Mesothelial cell of epicardium (in vitro differentiated cells): ENCODE measurements around the gene PRPF38A. TPM values are rescaled to one million over a fixed set of nuclear protein-coding genes. Genes with fewer than 3 reads are reported as not detected.

Source experiments
- DNase-seq, 2 experiments: peaks; one replicate each; pipeline ENCODE4 v3.0.0; 2021; ENCODE audit warnings: low spot score in 2 of 2; ENCODE audit not compliant: unreplicated experiment in 2 of 2
- H3K27ac Mint-ChIP-seq: 2 replicates; pipeline ENCODE4 v1.8.0; 2021; ENCODE audit warnings: mixed read lengths
- H3K27me3 Mint-ChIP-seq: 2 replicates; pipeline ENCODE4 v1.8.0; 2021; ENCODE audit warnings: low read depth, mixed read lengths
- H3K36me3 Mint-ChIP-seq: 2 replicates; pipeline ENCODE4 v1.8.0; 2021; ENCODE audit warnings: mixed read lengths
- H3K4me1 Mint-ChIP-seq: 2 replicates; pipeline ENCODE4 v1.8.0; 2021; ENCODE audit warnings: mixed read lengths
- H3K4me3 Mint-ChIP-seq: 2 replicates; pipeline ENCODE4 v1.8.0; 2021; ENCODE audit warnings: mild to moderate bottlenecking, moderate library complexity, mixed read lengths
- H3K9me3 Mint-ChIP-seq: 2 replicates; pipeline ENCODE4 v1.8.0; 2021; ENCODE audit warnings: mixed read lengths
- total RNA-seq: library from RNA; stranded (reverse); gene quantifications from 3 replicates; pipeline ENCODE4 v1.2.1, GENCODE V29; 2021
- TF ChIP-seq, protein P1 (sequence below): fragments of 200-600 bp; sonication (generic); IDR thresholded peaks from one replicate; pipeline ENCODE4 v1.5.0; 2021; ENCODE audit warnings: antibody characterized with exemption; ENCODE audit not compliant: unreplicated experiment

Gene PRPF38A
- total RNA-seq, 1 donor from 2014 or later: 55.9 TPM

DNA sequence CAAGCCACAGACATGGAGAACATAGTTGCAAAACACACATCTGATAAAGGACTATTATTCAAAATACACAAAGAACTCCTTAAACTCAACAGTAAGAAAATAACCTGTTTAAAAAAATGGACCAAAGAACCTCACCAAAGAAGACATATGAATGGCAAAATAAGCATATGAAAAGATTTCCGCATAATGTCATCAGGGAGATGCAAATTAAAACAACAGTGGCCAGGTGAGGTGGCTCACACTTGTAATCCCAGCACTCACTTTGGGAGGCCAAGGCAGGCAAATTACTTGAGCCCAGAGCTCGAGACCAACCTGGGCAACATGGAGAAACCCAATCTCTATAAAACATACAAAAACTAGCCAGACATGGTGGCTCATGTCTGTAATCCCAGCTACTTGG, 50.4 kb downstream of the PRPF38A start:
- no peaks in the 10 kb centered on the region for H3K27me3 Mint-ChIP-seq
- no peak overlapping the region for H3K4me3 Mint-ChIP-seq
- TF ChIP-seq, protein P1, sequence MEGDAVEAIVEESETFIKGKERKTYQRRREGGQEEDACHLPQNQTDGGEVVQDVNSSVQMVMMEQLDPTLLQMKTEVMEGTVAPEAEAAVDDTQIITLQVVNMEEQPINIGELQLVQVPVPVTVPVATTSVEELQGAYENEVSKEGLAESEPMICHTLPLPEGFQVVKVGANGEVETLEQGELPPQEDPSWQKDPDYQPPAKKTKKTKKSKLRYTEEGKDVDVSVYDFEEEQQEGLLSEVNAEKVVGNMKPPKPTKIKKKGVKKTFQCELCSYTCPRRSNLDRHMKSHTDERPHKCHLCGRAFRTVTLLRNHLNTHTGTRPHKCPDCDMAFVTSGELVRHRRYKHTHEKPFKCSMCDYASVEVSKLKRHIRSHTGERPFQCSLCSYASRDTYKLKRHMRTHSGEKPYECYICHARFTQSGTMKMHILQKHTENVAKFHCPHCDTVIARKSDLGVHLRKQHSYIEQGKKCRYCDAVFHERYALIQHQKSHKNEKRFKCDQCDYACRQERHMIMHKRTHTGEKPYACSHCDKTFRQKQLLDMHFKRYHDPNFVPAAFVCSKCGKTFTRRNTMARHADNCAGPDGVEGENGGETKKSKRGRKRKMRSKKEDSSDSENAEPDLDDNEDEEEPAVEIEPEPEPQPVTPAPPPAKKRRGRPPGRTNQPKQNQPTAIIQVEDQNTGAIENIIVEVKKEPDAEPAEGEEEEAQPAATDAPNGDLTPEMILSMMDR: no peak
- H3K36me3 Mint-ChIP-seq: peaks cover 50% of the 10 kb centered on the region
- H3K27ac Mint-ChIP-seq: no peak overlapping the region
- no peak for DNase-seq
- H3K4me1 Mint-ChIP-seq: no peaks in the 10 kb centered on the region
- no peaks in the 10 kb centered on the region for H3K9me3 Mint-ChIP-seq

DNA sequence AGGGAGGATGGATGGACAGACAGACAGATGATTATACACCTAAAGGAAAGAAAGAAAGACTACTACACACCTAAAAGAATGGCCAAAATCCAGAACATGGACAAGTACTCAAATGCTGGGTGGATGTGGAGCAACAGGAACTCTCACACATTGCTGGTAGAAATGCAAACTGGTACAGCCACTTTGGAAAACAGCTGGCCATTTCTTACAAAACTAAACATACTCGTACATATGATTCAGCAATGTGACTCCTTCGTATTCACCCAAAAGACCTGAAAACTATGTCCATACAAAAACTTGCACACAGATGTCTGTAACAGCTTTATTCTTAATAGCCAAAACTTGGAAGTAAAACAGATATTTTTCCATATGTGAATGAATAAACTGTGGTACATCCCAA, 51.3 kb downstream of the PRPF38A start:
- TF ChIP-seq, protein P1: no peak
- no peaks in the 10 kb centered on the region for H3K9me3 Mint-ChIP-seq
- H3K4me1 Mint-ChIP-seq: no peaks in the 10 kb centered on the region
- no peak overlapping the region for H3K4me3 Mint-ChIP-seq
- DNase-seq: no peak
- peaks cover 53% of the 10 kb centered on the region for H3K36me3 Mint-ChIP-seq
- no peak overlapping the region for H3K27ac Mint-ChIP-seq
- H3K27me3 Mint-ChIP-seq: no peaks in the 10 kb centered on the region

DNA sequence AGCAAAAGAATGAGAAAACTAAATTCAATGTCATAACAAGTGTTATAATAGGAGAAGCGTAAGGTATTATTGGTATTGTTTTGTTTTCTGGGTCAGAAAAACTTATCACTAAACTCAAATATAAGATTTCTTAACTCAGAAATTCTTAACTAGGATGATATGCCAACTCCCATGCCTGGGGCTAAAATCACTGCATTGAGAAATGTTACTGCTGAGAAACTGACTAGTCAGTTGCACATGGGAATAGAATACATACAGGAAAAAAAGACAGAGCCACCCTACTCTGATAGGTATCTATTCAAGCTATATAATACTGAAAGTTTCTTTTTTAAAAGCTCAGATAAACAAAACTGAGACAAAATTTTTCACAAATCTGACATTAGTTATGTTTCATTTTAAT, 56.3 kb downstream of the PRPF38A start:
- Mint-ChIP-seq H3K9me3 (no peaks in the 10 kb centered on the region), H3K27ac (no peak overlapping the region)

GRCh38 chr1:52461821-52462220, 57.4 kb downstream of the PRPF38A start:
- H3K27me3 Mint-ChIP-seq: no peaks in the 10 kb centered on the region
- H3K4me1 Mint-ChIP-seq: no peaks in the 10 kb centered on the region
- TF ChIP-seq, protein P1: no peak
- peaks cover 24% of the 10 kb centered on the region for H3K36me3 Mint-ChIP-seq
- no peak overlapping the region for H3K27ac Mint-ChIP-seq
- H3K4me3 Mint-ChIP-seq: no peak overlapping the region
- no peak for DNase-seq
- H3K9me3 Mint-ChIP-seq: no peaks in the 10 kb centered on the region

More for the DNA sequence above, 56.3 kb downstream of the PRPF38A start:
- TF ChIP-seq, protein P1: no peak
- H3K4me3 Mint-ChIP-seq: no peak overlapping the region
- H3K27me3 Mint-ChIP-seq: no peaks in the 10 kb centered on the region
- no peak for DNase-seq
- no peaks in the 10 kb centered on the region for H3K4me1 Mint-ChIP-seq
- H3K36me3 Mint-ChIP-seq: peaks cover 31% of the 10 kb centered on the region

GRCh38 chr1:52463891-52464290, 59.5 kb downstream of the PRPF38A start:
- peaks cover 14% of the 10 kb centered on the region for H3K36me3 Mint-ChIP-seq
- TF ChIP-seq, protein P1: no peak
- no peaks in the 10 kb centered on the region for H3K9me3 Mint-ChIP-seq
- no peak for DNase-seq
- no peaks in the 10 kb centered on the region for H3K4me1 Mint-ChIP-seq
- no peak overlapping the region for H3K27ac Mint-ChIP-seq
- no peak overlapping the region for H3K4me3 Mint-ChIP-seq
- no peaks in the 10 kb centered on the region for H3K27me3 Mint-ChIP-seq

DNA sequence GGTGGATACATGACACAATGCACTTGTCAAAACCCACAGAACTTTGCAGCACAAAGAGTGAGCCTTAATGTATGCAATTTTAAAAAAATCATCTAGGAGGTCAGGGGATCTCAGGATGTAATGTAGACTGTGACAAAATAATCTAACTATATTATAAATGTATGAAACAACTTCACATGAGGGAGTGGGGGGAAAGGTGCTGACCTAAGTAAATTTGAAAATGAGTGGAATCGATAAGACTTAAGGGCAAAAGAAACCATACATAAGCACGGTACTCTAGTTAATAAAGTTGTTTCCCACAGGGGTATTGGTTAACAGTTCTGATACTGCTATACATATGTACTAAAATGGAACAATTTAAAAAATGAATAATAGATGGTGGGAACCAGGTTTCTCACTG, 64.7 kb downstream of the PRPF38A start:
- peaks cover 6% of the 10 kb centered on the region for H3K9me3 Mint-ChIP-seq
- no peak overlapping the region for H3K4me3 Mint-ChIP-seq
- H3K36me3 Mint-ChIP-seq: peaks cover 21% of the 10 kb centered on the region
- no peak for DNase-seq
- H3K27me3 Mint-ChIP-seq: no peaks in the 10 kb centered on the region
- TF ChIP-seq, protein P1: no peak
- no peak overlapping the region for H3K27ac Mint-ChIP-seq
- H3K4me1 Mint-ChIP-seq: no peaks in the 10 kb centered on the region
